Measurements from ENCODE around the gene HOXC13.

Gene HOXC13

DNA sequence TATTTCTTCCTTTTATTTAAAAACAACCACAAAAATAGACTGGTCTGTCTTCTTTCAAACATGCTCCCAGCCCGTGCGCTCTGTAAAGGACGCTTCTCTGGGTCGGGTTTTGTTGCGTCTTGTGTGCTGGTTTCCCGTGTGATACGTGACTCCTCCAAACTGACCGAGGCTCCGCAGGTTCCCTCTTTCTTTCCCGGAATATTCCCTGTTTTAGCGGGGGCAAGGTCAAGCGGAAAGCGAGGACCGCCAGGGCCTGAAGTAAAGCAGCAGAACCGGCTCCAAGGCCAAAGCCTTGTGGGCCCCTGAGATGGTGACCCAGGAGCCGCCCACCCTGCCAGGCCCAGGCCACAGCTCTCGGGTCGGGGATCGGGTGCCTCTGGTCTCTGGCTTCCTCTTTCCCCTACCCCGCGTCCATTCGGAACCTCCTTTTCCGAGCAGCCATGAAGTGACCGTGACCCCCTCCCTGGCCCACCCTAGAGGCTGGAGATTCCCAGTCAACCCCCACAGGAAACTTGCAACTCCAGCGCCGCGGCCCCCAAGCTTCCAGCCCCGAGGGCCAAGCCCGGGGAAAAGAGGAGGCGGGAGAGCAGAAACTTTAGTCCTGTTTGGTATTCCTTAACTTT, 45.4 kb downstream of the HOXC13 start:
- TF ChIP-seq, protein P1, sequence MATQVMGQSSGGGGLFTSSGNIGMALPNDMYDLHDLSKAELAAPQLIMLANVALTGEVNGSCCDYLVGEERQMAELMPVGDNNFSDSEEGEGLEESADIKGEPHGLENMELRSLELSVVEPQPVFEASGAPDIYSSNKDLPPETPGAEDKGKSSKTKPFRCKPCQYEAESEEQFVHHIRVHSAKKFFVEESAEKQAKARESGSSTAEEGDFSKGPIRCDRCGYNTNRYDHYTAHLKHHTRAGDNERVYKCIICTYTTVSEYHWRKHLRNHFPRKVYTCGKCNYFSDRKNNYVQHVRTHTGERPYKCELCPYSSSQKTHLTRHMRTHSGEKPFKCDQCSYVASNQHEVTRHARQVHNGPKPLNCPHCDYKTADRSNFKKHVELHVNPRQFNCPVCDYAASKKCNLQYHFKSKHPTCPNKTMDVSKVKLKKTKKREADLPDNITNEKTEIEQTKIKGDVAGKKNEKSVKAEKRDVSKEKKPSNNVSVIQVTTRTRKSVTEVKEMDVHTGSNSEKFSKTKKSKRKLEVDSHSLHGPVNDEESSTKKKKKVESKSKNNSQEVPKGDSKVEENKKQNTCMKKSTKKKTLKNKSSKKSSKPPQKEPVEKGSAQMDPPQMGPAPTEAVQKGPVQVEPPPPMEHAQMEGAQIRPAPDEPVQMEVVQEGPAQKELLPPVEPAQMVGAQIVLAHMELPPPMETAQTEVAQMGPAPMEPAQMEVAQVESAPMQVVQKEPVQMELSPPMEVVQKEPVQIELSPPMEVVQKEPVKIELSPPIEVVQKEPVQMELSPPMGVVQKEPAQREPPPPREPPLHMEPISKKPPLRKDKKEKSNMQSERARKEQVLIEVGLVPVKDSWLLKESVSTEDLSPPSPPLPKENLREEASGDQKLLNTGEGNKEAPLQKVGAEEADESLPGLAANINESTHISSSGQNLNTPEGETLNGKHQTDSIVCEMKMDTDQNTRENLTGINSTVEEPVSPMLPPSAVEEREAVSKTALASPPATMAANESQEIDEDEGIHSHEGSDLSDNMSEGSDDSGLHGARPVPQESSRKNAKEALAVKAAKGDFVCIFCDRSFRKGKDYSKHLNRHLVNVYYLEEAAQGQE (IDR thresholded peaks at IDR 0.05; ENCODE audit: insufficient read depth in 1 of 2, low read depth in 2 of 2, low read length in 2 of 2) = no peak
- TF ChIP-seq SIN3A (IDR thresholded peaks at IDR 0.05; ENCODE audit: borderline replicate concordance, insufficient read depth, low read length) (no peak), TAF1 (IDR thresholded peaks at IDR 0.05; ENCODE audit: borderline replicate concordance, insufficient read depth, low read length) (no peak), POLR2AphosphoS5 (IDR thresholded peaks at IDR 0.05; ENCODE audit: low read depth, low read length) (no peak), FOXP2 (optimal IDR thresholded peaks at IDR 0.05; ENCODE audit: borderline replicate concordance, extremely low read depth, extremely low read length, insufficient read depth) (no peak)

- TF ChIP-seq SIN3A (IDR thresholded peaks at IDR 0.05; ENCODE audit: borderline replicate concordance, insufficient read depth, low read length) (no peak), POLR2AphosphoS5 (IDR thresholded peaks at IDR 0.05; ENCODE audit: low read depth, low read length) (no peak), FOXP2 (optimal IDR thresholded peaks at IDR 0.05; ENCODE audit: borderline replicate concordance, extremely low read depth, extremely low read length, insufficient read depth) (peak; percentile 41)
These were observed 46.5 kb downstream of the HOXC13 start, which contains the start of gene HOXC10 for GRCh38 chr12:53984901-53985691. HOXC10 (plus strand) TSS chr12:53985146; CDS start chr12:53985260, 114 bp downstream.

DNA sequence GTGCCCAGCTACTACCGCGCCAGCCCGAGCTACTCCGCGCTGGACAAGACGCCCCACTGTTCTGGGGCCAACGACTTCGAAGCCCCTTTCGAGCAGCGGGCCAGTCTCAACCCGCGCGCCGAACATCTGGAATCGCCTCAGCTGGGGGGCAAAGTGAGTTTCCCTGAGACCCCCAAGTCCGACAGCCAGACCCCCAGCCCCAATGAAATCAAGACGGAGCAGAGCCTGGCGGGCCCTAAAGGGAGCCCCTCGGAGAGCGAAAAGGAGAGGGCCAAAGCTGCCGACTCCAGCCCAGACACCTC, 47.0 kb downstream of the HOXC13 start:
- TF ChIP-seq SIN3A (IDR thresholded peaks at IDR 0.05; ENCODE audit: borderline replicate concordance, insufficient read depth, low read length) (no peak), POLR2AphosphoS5 (IDR thresholded peaks at IDR 0.05; ENCODE audit: low read depth, low read length) (no peak), TAF1 (IDR thresholded peaks at IDR 0.05; ENCODE audit: borderline replicate concordance, insufficient read depth, low read length) (no peak), FOXP2 (optimal IDR thresholded peaks at IDR 0.05; ENCODE audit: borderline replicate concordance, extremely low read depth, extremely low read length, insufficient read depth) (no peak)
- TF ChIP-seq, protein P1 (IDR thresholded peaks at IDR 0.05; ENCODE audit: insufficient read depth in 1 of 2, low read depth in 2 of 2, low read length in 2 of 2) = no peak

DNA sequence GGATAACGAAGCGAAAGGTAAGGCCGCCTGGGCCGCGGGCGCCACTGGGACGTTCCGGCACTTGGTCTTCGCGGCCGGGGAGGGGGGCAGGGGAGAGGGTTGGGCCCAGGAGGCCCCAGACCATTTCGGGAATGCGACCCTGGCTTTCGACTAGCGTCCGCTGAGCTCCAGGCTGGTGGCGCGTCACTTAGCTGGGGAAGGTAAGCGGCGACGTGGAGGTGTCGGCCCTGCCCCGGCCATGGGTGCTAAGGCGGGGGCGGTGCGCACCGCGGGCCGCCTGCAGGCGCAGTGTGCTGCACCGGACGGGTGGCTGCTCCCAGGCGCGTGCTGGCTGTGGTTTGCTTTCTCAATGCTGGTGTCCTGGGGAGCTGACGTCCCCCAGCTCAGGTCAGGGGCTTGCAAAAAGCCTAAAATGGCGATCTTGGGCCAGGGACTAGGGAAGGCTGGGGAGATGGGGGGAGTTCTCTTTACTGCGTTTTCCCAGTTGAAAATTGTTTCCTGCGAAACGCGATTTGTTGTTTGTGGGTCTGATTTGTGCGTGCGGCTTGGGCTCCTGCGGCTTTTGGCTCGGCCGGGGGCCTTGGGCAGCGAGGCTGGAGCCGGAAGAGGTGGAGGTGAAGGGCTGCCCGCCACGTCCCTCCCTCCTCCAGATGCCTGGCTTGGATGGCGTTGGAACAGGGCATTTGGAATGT, 47.5 kb downstream of the HOXC13 start:
- TF ChIP-seq, protein P1 (IDR thresholded peaks at IDR 0.05; ENCODE audit: insufficient read depth in 1 of 2, low read depth in 2 of 2, low read length in 2 of 2) = no peak
- TF ChIP-seq POLR2AphosphoS5 (IDR thresholded peaks at IDR 0.05; ENCODE audit: low read depth, low read length) = no peak
- no peak for TF ChIP-seq TAF1 (IDR thresholded peaks at IDR 0.05; ENCODE audit: borderline replicate concordance, insufficient read depth, low read length)
- no peak for TF ChIP-seq SIN3A (IDR thresholded peaks at IDR 0.05; ENCODE audit: borderline replicate concordance, insufficient read depth, low read length)
- no peak for TF ChIP-seq FOXP2 (optimal IDR thresholded peaks at IDR 0.05; ENCODE audit: borderline replicate concordance, extremely low read depth, extremely low read length, insufficient read depth)

DNA sequence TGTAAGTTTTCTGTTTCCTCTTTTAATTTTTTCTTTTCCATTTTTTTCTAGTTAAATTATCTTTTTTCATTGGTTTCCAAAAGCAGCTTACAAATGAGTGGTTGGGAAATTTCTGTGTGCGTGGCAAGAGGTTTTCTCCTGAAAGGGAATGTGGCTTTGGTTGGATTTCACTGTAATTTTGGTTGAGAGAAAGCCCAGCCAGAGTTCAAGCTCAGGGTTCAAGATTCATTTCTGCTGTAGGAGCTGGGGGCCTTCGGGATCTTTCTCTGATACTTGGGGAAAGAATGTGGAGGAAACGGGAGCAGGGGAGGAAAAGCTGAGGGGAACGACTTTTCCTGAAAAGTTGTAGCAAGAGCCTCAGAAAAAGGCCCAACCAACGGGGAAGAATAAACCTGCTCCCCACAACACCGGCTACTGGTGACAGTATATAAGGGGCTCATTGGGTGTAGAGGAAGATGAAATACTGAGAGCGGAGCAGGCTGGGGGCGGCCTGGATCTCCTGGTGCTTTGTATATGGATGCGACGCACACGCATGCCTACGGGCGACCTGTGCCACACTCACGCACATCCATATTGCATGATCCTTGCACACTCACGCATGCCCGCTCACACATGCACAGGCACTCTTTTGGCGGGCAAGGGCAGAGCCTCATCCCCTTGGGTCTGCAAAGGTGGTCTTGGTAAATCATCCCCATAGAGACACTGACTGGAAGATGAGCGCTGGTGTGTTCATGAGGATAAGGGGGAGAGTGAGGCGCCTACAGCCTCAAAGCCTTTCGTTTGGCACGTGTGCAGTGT, 48.3 kb downstream of the HOXC13 start:
- TF ChIP-seq, protein P1 (IDR thresholded peaks at IDR 0.05; ENCODE audit: insufficient read depth in 1 of 2, low read depth in 2 of 2, low read length in 2 of 2) = no peak
- TF ChIP-seq FOXP2 (optimal IDR thresholded peaks at IDR 0.05; ENCODE audit: borderline replicate concordance, extremely low read depth, extremely low read length, insufficient read depth) = no peak
- no peak for TF ChIP-seq POLR2AphosphoS5 (IDR thresholded peaks at IDR 0.05; ENCODE audit: low read depth, low read length)
- no peak for TF ChIP-seq TAF1 (IDR thresholded peaks at IDR 0.05; ENCODE audit: borderline replicate concordance, insufficient read depth, low read length)
- TF ChIP-seq SIN3A (IDR thresholded peaks at IDR 0.05; ENCODE audit: borderline replicate concordance, insufficient read depth, low read length) = no peak

Data from PFSK-1 (cell line).